SK-N-SH (cell line): ENCODE data around the gene CDK15.

Experiments
- EZH2phosphoT487 ChIP-seq: fragments of 200-600 bp; sonication (generic); IDR thresholded peaks from 2 replicates; pipeline ENCODE4 v1.6.1; 2017; ENCODE audit warnings: low read depth, mixed run types, mild to moderate bottlenecking, antibody characterized with exemption, moderate library complexity, borderline replicate concordance
- NFIC ChIP-seq: IDR thresholded peaks from 2 replicates; pipeline ENCODE4 v1.4.0; 2012; ENCODE audit warnings: borderline replicate concordance
- TAF1 ChIP-seq: IDR thresholded peaks from 2 replicates; pipeline ENCODE4 v1.6.1; 2012; ENCODE audit warnings: low read depth, mild to moderate bottlenecking, low read length, moderate library complexity, borderline replicate concordance
- TCF12 ChIP-seq: IDR thresholded peaks from 2 replicates; pipeline ENCODE4 v1.4.0; 2012
- TF ChIP-seq, protein P1 (sequence below): fragments of 200-600 bp; sonication (generic); IDR thresholded peaks from 2 replicates; pipeline ENCODE4 v1.6.1; 2017; ENCODE audit warnings: antibody characterized with exemption, mild to moderate bottlenecking, moderate library complexity
- TF ChIP-seq, protein P2 (sequence below): IDR thresholded peaks from 2 replicates; pipeline ENCODE4; 2012
- TF ChIP-seq, protein P3 (sequence below): fragments of 150-350 bp; IDR thresholded peaks from 2 replicates; pipeline ENCODE4 v1.6.1; 2017; ENCODE audit warnings: antibody characterized with exemption, low read length, low read depth, borderline replicate concordance

DNA sequence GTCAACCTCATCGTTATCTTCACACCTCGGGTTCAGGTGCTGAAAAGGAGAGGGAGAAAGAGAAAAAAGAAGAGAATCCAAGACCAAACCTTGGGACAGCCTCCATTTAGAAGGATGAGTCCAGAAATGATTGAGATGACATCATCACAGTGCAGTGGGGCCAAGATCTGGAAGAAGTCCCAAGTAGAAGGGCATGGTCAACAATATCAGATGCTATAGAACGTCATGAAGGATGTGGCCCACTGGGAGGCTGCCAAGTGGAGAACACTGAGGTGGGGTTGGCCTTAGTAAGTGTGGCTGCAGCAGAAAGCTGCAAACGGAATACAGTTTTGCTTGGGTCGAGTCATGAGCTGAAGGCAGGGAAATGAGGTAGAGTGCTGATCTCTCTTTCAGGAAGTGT is 136.2 kb downstream of the CDK15 start:
- TF ChIP-seq TCF12 (no peak), NFIC (no peak), EZH2phosphoT487 (no peak), TAF1 (no peak)
- TF ChIP-seq, protein P1, sequence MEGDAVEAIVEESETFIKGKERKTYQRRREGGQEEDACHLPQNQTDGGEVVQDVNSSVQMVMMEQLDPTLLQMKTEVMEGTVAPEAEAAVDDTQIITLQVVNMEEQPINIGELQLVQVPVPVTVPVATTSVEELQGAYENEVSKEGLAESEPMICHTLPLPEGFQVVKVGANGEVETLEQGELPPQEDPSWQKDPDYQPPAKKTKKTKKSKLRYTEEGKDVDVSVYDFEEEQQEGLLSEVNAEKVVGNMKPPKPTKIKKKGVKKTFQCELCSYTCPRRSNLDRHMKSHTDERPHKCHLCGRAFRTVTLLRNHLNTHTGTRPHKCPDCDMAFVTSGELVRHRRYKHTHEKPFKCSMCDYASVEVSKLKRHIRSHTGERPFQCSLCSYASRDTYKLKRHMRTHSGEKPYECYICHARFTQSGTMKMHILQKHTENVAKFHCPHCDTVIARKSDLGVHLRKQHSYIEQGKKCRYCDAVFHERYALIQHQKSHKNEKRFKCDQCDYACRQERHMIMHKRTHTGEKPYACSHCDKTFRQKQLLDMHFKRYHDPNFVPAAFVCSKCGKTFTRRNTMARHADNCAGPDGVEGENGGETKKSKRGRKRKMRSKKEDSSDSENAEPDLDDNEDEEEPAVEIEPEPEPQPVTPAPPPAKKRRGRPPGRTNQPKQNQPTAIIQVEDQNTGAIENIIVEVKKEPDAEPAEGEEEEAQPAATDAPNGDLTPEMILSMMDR, result no peak
- TF ChIP-seq, protein P2, sequence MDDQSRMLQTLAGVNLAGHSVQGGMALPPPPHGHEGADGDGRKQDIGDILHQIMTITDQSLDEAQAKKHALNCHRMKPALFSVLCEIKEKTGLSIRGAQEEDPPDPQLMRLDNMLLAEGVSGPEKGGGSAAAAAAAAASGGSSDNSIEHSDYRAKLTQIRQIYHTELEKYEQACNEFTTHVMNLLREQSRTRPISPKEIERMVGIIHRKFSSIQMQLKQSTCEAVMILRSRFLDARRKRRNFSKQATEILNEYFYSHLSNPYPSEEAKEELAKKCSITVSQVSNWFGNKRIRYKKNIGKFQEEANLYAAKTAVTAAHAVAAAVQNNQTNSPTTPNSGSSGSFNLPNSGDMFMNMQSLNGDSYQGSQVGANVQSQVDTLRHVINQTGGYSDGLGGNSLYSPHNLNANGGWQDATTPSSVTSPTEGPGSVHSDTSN, result no peak
- TF ChIP-seq, protein P3, sequence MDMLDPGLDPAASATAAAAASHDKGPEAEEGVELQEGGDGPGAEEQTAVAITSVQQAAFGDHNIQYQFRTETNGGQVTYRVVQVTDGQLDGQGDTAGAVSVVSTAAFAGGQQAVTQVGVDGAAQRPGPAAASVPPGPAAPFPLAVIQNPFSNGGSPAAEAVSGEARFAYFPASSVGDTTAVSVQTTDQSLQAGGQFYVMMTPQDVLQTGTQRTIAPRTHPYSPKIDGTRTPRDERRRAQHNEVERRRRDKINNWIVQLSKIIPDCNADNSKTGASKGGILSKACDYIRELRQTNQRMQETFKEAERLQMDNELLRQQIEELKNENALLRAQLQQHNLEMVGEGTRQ, result no peak
